HG03103 (cell line): ENCODE results near the gene RAD23B.

Experiments
- ATAC-seq: cut with Tn5 transposase; IDR thresholded peaks from one replicate; pipeline ENCODE4 v1.9.1; 2021; ENCODE audit warnings: low read depth; ENCODE audit not compliant: unreplicated experiment

Gene RAD23B

DNA sequence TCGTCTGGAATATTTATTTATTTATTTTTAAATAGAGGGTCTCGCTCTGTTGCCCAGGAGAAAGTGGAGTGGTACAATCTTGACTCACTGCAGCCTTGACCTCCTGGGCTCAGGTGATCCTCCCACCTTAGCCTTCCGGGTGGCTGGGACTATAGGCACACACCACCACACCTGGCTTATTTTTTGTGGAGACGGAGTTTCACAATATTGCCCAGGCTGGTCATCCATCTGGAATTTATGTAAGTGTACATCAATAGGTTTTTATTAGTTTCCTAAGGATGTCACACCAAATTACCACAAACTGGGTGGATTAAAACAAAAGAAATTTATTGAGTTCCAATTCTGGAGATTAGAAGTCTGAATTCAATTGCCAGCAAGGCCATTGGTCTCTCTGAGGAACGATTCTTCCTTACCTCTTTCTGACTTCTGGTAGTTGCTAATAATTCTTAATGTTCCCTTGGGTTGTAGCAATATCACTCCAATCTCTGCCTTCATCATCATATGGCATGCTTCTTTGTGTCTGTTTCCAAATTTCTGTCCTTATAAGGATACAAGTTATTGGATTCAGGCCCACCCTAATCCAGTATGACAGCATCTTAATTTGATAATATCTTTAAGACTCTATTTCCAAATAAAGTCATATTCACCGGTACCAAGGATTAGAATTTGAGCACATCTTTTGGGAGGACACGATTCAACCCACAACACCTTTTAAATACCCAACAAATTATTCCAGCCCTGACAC lies 16.3 kb upstream of the RAD23B start:
- no peak for ATAC-seq

DNA sequence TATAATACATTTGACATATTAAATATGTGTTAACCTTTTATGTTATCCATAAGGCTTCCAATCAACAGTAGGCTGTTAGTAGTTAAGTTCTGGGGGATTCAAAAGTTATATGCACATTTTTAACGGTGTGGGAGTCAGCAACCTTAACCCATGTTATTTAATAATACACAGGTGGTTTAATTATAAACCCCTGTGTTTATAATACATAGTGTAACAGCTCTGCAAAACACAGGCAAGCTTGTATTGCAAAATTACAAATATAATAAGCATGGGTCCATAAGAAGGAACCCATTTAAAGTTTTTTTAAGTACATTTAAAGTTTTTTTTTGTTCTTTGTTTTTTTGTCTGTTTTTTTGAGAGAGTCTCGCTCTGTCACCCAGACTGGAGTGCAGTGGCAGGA lies 14.5 kb upstream of the RAD23B start:
- no peak for ATAC-seq

DNA sequence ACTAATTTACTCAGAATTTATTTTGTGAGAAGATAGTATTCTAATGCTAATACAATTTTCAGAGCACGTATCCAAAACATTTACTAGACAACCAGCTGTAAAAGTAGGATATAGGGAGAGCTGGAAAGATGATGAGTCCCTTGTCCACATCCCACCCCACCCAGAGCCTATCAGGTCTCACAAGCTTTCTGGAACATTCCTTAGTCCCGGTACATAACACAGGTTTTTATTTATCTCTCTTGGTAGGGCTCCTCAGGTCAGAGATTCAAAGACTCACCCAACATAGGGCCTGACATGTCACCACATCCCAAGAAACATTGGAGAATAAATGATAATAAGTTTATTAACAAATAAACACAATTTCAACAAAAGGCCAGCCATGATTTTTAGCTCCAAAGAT lies 13.8 kb upstream of the RAD23B start:
- no peak for ATAC-seq

DNA sequence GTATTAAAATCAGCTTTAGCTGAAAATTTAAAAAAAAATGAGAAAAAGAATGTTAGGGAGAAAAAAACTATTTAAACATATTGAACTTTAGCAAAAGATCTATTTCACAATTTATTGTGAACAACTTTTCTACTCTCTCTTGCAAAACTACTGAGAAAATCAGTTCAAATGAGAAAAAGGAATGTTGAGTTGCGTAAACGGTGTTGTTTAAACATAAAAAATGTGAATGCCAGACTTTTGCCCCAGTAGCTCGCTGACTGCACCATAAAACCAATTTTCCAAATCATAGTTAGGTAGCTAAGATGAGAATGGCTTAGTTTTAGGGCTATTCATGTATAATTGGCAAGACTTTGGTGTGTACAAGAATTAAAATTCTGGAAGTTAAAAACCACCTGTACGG lies 13.4 kb upstream of the RAD23B start:
- ATAC-seq, result no peak

DNA sequence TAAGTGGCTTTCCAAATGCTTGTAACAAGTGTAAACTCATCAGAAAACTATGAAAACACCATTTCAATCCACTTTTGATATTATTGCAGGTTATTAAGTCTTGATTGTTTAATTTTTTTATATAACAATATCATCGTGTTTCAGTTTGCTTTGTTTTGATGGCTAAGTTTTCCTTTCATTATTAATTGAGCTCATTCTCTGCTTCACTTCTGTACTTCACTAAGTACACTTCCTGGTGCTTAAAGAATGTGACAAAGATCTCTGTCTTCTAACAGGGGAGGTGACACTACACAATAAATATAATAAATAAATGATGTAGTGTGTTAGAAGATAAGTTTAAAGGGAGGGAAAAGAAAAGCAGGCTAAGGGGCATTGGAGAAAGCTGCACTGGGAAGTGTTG lies 13.0 kb upstream of the RAD23B start:
- no peak for ATAC-seq

DNA sequence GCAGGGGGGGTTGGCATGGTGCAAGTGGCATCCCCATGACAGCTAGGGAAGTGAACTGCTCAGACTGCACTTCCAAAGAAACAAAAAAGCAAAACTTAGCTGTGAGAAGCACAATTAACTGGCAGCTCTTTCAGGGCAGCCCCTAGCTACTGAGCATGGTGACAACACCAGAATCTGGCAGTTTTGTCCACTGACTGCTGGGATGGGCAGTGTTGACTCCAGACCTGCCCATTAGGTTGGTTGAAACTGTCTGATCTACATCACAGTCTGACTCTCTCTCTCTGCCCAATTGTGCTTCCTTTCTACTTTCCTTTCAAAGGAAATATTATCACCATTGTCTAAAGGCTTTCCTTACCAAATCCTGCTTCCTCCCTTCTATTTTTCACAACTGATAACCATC lies 12.5 kb upstream of the RAD23B start:
- no peak for ATAC-seq

DNA sequence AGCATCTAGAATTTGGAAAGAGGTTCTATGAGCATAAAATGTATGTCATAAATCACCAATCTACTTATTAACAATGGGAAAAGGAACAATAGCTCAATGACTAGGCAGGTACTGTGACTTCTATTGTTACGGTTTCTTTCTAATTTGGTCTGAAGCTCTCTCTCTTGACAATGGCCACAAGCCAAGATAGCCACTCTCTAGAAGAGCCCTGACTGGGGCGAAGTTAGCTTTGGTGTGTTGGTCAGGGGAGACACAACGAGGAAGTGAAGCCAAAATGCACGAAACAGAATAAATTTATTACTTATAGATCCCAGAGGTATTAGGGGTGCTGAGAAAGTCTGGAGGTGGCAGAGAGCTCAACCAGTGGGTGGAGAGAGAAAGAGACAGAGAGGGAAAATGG lies 9.4 kb upstream of the RAD23B start:
- ATAC-seq, result no peak

DNA sequence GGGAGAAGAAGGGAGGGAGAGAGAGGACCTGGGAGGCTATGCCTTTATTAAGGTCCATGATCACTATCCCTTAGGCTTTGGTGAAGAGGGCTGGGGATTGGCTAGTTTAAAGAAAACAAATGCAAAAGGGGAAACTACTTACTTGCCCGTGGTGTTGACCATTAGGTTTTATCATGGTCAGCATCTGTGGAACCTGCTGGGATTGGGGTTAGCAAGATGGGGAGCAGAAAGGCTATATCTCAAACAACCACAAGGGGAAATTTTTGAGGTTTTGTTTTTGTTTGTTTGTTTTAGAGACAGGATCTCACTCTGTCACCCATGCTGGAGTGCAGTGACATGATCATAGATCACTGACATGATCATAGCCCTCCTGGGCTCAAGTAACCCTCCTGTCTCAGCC lies 9.0 kb upstream of the RAD23B start:
- no peak for ATAC-seq

DNA sequence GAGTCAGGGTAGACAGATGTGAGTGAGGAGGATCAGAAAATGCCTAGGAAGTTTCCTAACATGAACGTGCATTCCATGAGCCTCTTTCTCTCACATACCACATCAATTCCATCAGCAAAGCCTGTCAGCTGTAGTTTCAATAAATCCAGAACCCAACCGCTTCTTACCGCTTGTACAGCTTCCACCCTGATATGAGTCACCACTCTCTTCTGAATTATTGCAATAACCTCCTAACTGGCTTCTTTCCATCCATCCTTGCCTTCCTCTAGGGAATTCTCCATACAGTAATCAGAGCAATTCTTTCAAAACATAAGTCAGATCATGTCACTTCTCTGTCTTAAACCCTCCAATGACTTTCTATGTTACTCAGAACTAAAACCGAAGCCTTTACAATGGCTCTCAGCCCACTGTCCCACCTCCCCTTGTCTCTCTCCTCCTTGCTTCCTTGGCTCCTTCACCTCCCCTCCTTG lies 8.1 kb upstream of the RAD23B start:
- ATAC-seq, result no peak

DNA sequence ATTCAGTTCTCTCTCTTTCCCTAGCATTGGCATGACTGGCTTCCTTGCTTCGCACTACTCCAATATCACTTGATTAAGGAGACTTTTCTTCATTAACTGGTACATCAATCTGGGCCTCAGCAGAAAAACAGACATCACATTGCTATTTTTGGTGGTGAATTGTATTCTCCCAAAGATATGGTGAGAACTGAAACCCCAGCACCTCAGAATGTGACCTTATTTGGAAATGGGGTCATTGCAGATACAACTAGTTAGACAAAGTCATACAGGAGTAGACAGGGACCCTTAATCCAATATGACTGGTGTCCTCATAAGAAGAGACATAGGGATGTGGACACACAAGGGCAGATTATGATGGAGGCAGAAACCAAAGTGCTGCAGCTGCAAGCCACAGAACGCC lies 7.5 kb upstream of the RAD23B start:
- ATAC-seq, result no peak

DNA sequence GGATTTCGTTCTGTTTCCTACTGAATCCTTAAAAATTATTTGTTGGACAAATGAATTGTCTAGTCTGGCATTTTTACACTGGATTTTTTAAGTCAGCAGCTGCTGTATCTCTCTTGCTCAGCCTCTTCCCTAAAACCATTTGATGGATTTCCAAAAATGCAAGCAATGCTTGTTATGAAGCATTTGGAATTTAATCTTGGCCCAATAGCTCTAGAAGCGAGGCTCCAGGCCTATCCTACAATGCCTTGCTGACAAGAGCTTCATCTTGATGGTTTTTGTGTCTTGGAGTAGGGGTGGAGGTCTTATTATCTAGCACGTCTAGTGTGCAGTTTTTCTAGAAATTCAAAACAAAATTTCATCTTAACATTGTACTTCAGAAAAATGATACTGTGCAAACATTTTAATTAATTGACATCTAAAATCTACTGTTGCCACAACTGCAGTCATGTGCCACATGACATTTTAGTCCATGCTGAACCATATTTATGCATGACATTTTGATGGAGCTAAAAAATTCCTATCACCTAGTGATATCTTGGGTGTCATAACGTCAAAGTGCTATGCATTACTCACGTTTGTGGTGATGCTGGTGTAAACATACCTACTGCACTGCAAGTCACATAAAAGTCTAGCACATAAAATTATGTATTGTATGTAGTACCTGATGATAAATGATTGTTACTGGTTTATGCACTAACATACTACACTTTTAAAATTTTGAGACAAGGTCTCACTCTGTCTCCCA lies 5.9 kb upstream of the RAD23B start:
- ATAC-seq, result no peak

DNA sequence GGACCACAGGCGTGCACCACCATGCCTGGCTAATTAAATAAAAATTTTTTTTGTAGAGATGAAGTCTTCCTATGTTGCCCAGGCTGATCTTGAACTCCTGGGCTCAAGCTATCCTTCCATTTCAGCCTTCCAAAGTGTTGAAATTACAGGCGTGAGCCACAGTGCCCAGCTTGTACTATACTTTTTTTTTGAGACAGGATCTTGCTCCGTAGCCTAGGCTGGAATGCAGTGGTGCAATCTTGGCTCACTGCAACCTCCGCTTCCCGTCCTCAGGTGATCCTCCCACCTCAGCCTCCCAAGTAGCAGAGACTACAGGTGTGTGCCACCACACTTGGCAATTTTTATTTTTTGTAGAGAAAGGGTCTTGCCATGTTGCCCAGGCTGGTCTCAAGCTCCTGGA lies 5.3 kb upstream of the RAD23B start:
- no peak for ATAC-seq

DNA sequence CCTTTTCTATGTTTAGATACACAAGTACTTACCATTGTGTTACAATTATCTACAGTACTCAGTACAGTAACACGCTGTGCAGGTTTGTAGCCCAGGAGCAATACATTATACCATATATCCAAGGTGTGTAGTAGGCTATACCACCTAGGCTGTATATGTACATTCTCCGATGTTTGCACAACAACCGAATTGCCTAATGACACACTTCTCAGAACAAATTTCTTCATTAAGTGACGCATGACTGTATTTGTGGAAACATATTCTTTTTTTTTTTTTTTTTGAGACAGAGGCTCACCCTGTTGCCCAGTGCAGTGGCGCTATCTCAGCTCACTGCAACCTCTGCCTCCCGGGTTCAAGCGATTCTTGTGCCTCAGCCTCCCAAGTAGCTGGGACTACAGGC lies 4.0 kb upstream of the RAD23B start:
- ATAC-seq, result no peak

DNA sequence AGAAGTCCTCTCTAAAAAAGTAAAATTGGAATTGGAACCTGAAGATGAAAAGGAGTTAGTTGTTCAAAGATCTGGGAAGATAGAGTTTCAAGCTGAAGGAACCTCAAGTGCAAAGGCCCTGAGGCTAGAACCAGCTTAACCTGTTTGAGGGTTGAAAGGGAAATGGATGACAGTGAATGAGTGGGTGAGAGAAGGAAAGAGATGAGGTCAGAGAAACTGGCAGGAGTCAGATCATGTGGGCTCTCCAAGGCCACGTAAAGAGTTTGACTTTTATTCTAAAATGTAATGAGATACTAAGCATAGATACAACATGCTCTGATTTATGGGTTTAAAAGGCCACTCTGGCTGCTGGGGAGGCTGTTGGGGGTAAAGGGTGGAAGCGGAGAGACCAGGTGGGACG lies 2.5 kb upstream of the RAD23B start:
- ATAC-seq, result no peak

DNA sequence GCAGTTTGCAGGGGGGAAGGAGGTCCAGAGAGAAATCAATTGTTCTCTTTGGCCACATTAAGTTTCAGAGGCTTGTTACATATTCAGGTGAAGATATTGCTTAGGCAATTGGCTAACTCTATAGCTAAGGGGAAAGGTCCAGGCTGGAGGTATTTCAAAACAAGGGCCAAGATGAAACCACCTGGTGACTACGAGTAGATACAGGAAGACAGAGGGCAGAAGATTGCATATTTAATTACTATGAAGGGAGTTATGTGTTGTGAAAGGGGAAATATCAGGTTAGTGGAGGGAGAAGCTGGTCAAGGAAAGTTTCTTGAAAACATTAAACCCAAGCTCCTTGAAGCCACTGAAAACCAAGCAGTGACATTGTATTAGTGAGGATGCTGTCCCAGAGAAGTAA lies 1.9 kb upstream of the RAD23B start:
- no peak for ATAC-seq

DNA sequence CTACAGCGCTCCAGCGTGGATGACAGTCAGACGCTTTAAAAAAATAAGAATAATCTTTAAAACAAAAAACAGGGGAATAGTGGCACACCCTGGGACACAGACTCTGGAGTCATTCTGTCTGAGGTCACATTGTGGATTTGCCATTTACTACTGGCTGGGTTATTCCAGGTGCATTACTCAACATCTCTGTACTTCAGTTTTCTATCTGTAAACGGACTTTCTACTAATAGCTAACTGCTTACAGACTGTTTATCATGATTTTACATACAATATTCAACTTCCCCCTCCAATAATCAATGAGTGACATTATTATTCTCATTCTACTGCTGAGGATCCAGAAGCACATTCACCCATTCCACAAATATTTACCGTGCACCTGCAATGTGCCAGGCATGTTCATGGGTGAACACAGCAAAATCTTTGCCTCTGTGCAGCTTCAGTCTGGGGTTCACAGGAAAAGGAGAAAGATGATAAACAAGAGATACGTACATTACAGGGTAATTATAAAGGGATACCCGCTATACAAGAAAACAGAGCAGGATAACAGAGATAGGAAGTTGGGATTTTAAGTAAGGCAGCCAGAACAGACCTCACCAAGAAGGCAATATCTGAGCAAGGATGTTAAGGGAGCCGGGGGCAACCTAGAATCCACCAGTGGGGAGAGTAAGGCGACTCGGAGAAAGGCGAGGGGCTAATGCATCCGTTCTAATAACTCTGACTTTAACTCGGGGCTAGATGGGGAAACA lies 984 bp upstream of the RAD23B start:
- ATAC-seq, result no peak

DNA sequence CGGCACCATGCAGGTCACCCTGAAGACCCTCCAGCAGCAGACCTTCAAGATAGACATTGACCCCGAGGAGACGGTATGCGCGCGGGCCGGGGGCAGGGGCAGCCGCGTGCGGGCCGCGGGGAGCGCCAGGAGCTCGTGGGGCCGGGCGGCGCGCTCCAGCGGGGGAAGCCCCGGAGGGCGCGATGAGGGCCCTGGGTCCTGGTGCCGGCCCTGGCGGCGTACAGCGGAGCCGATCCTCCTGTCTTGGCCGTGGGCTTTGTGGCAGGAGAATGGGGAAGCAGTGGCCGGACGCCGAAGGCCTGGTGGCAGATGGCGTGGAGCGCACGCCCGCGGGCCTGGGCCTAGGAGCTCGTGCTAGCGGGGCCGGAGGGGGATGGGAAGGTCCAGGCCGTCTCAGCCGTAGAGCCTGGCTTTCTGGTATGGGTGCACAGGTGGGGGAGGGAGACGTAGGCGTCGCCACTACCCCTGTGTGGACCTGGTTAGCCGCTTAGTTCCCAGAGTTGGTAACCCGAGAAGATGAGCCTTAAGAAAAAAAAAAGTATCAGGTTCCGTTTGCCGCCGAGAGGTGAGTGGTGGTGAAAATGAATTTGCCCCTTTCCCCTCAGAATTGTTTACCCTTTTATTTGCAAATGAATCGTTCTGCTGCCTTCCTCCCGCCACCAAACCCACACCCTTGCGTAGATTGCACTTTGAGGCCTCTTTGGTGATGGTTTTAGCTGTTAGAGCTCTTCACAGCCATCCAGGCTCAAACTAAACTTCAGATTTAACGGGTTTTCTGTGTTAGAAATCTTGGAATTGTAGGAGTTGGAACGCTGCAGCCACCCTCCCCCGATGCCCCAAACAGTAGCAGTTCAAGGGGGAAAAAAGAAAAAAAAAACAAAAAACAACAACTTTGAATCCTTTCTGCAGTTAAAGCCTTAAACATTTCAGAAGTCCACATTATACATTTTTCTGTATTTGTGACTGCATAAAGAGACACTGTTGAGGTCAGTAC lies 841 bp downstream of the RAD23B start:
- ATAC-seq, result peak; percentile 35

DNA sequence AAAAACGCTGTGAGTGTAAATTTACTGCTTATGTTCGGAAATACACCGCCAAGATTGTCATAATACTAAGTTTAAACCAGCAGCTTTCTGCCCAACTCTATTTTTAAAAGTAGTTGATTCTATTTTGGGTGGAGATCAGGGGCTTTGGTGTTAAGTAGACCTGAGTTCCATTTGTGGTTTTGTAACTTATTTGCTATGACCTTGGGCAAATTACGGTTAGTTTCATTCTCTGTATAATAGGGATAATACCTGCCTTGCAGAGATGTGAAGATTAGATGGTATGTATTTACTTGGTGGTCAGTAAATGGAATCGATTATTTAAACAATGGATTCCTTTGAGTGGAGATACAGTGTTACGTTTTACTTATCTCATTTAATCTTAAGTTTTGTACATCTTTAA lies 1.6 kb downstream of the RAD23B start:
- no peak for ATAC-seq

DNA sequence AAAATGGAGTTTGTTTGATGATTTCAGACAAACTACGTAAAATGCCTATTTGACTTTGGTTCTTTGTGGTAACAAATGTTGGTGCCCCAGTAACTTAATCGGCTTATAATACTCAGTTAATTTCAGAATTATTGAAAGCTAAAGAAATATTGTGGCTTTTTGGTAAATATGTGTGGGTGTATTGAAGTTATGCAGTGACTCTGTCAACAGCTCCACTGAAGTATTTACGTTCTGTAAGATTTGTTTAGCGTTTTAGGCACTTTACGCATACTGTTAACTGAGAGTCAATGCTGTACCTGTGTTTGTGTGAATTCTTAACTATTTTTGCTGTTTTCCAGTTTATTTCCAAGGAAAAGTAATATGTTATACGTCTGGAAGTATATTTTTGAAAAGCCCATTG lies 2.2 kb downstream of the RAD23B start:
- ATAC-seq, result no peak

DNA sequence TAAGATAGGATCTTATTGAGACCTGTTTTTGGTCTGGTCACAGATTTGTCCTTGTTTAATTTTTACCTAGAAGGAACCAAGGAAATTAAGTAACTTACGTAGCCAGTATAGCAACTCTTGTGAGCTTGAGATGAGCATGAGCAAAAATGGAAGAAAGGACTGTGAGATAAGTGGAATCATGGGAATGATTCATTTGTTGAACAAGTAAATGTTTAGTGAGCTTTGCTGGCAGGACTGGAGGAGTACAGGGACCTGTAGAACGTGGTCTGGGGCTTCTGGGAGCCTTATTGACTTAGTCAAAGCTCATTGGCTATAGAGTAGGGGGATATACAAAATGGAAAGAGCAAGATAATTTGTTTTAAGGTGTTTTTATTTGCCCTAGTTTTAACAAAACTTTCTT lies 3.0 kb downstream of the RAD23B start:
- no peak for ATAC-seq
